Amygdala (tissue), 56 donors: ENCODE results near the gene TBATA.
"Not testable (repeated sequence)": the region's sequence is repeated elsewhere in the genome, so short reads cannot be mapped to it uniquely, and the experiment has no call there.

ENCODE experiments used
- DNase-seq, 56 donors: peaks; one replicate each; lab custom pipeline; 2025; lab: John Stamatoyannopoulos, UW

The TBATA gene

GRCh38 chr10:70779511-70780369 lies 5.4 kb downstream of the TBATA start:
- no peak for DNase-seq

- DNase-seq: peak in 16 of 56 donors; percentile 8 to 65 (median 36)
These were observed 6.1 kb downstream of the TBATA start for GRCh38 chr10:70779088-70779487.

- DNase-seq: no peak
These were observed 6.8 kb downstream of the TBATA start for GRCh38 chr10:70778267-70778924.

- DNase-seq: no peak
These were observed 7.9 kb downstream of the TBATA start for GRCh38 chr10:70777063-70777875.

- DNase-seq: no peak
These were observed 8.6 kb downstream of the TBATA start for GRCh38 chr10:70776455-70777005.

GRCh38 chr10:70775679-70776454 lies 9.3 kb downstream of the TBATA start:
- DNase-seq: no peak

- DNase-seq: no peak
These were observed 10.1 kb downstream of the TBATA start for GRCh38 chr10:70774810-70775678.

GRCh38 chr10:70773965-70774809 lies 11.0 kb downstream of the TBATA start:
- no peak for DNase-seq

- no peak for DNase-seq
These were observed 11.7 kb downstream of the TBATA start for GRCh38 chr10:70773461-70773860.

- DNase-seq: no peak
These were observed 12.6 kb downstream of the TBATA start for GRCh38 chr10:70772627-70773026.

GRCh38 chr10:70771311-70772194 lies 13.6 kb downstream of the TBATA start:
- DNase-seq: no peak

GRCh38 chr10:70770516-70770915 lies 14.7 kb downstream of the TBATA start:
- DNase-seq: not testable (repeated sequence)

- DNase-seq: no peak
These were observed 15.2 kb downstream of the TBATA start for GRCh38 chr10:70770001-70770400.

GRCh38 chr10:70769121-70769520 lies 16.1 kb downstream of the TBATA start:
- DNase-seq: no peak

GRCh38 chr10:70768026-70768685 lies 17.0 kb downstream of the TBATA start:
- DNase-seq: not testable (repeated sequence)

GRCh38 chr10:70765794-70766594 lies 19.2 kb downstream of the TBATA start:
- DNase-seq: no peak
